Endothelial cell of umbilical vein (primary cell): ENCODE data around the gene IQCB1. TPM values are rescaled to one million over a fixed set of nuclear protein-coding genes. Genes with fewer than 3 reads are reported as not detected.

Experiments
- BruUV-seq: library from RNA; stranded (reverse); fragments of 400-500 nt; replicated peaks from 2 replicates; lab custom pipeline; 2021; lab: Mats Ljungman, UMichigan
- CTCF ChIA-PET: fragments of 300-600, 350-600 bp; sonication (Branson Sonifier 250); formaldehyde crosslinking; loops from one replicate; lab custom pipeline; 2021; ENCODE audit warnings: antibody characterized with exemption, inconsistent platforms; lab: Charles Lee
- POLR2A ChIA-PET: fragments of 300-600, 350-600 bp; sonication (Branson Sonifier 250); formaldehyde crosslinking; loops from one replicate; lab custom pipeline; 2021; ENCODE audit warnings: antibody characterized with exemption, inconsistent platforms; lab: Charles Lee
- DNase-seq: peaks from one replicate; pipeline ENCODE4 v3.0.0-alpha.2; 2011; ENCODE audit warnings: low read depth, low spot score
- FAIRE-seq: peaks from 2 replicates; lab custom pipeline; 2011; peaks lifted over from hg19 to GRCh38; lab: Jason Lieb, UNC
- H2AFZ ChIP-seq: 2 replicates; pipeline ENCODE4 v1.6.0; 2012; ENCODE audit warnings: low read depth, low read length, control low read depth, inconsistent platforms
- H3K27ac ChIP-seq: 2 replicates; pipeline ENCODE4 v1.5.1; 2011; ENCODE audit warnings: low read depth, mild to moderate bottlenecking, control low read depth, low read length, moderate library complexity; ENCODE audit not compliant: insufficient read depth
- H3K27me3 ChIP-seq, 2 experiments: 2 replicates each; pipeline versions ENCODE4 v1.6.0 to v1.6.1; 2011; ENCODE audit warnings: low read length in 2 of 2, mixed read lengths in 1 of 2; ENCODE audit not compliant: control insufficient read depth in 2 of 2, insufficient read depth in 2 of 2
- H3K36me3 ChIP-seq, 2 experiments: 2 replicates in 1 of 2; 3 replicates in 1 of 2; pipeline ENCODE4 v1.5.1; 2011; ENCODE audit warnings: low read length in 2 of 2, mild to moderate bottlenecking in 1 of 2, moderate library complexity in 1 of 2; ENCODE audit not compliant: control insufficient read depth in 2 of 2, insufficient read depth in 2 of 2; ENCODE audit errors: extremely low read depth in 1 of 2
- H3K4me1 ChIP-seq: 3 replicates; pipeline ENCODE4 v1.5.1; 2011; ENCODE audit warnings: mild to moderate bottlenecking, low read length; ENCODE audit not compliant: control insufficient read depth, insufficient read depth; ENCODE audit errors: extremely low read depth
- H3K4me2 ChIP-seq: 2 replicates; pipeline ENCODE4 v1.6.1; 2011; ENCODE audit warnings: low read length, control low read depth, mixed read lengths; ENCODE audit not compliant: insufficient read depth
- H3K4me3 ChIP-seq, 3 experiments: fragments of 200-600 bp in 1 of 3; sonication (generic), shearing (Covaris generic) in 1 of 3; replicated peaks in 1 of 3; 2 replicates each; pipeline ENCODE4 v1.5.1; 2011 to 2016; ENCODE audit warnings: control low read depth in 3 of 3, low read length in 3 of 3, mild to moderate bottlenecking in 2 of 3, inconsistent platforms in 1 of 3, low read depth in 1 of 3, moderate library complexity in 1 of 3; ENCODE audit not compliant: insufficient read depth in 1 of 3
- H3K79me2 ChIP-seq: 2 replicates; pipeline ENCODE4 v1.6.0; 2012; ENCODE audit warnings: low read length, inconsistent platforms; ENCODE audit not compliant: control insufficient read depth, insufficient read depth
- H3K9ac ChIP-seq: replicated peaks from 2 replicates; pipeline ENCODE3; 2011; ENCODE audit warnings: low read length, control low read depth; ENCODE audit not compliant: insufficient read depth; ENCODE audit errors: extremely low read depth
- H3K9me1 ChIP-seq: replicated peaks from 3 replicates; pipeline ENCODE4 v1.6.0; 2011; ENCODE audit warnings: mild to moderate bottlenecking, low read length; ENCODE audit not compliant: control insufficient read depth, insufficient read depth; ENCODE audit errors: extremely low read depth
- H3K9me3 ChIP-seq: replicated peaks from 2 replicates; pipeline ENCODE4 v1.5.1; 2012; ENCODE audit warnings: low read length, inconsistent platforms; ENCODE audit not compliant: control insufficient read depth, insufficient read depth
- H4K20me1 ChIP-seq: replicated peaks from 2 replicates; pipeline ENCODE3; 2011; ENCODE audit warnings: mild to moderate bottlenecking, low read length; ENCODE audit not compliant: control insufficient read depth, insufficient read depth; ENCODE audit errors: extremely low read depth
- CTCF ChIP-seq, 2 donors: IDR thresholded peaks; 1 replicate in 1 of 2; 2 replicates in 1 of 2; pipeline ENCODE4 v1.5.1; 2011; ENCODE audit warnings: low read length in 2 of 2, mild to moderate bottlenecking in 2 of 2, moderate library complexity in 2 of 2, control low read depth in 1 of 2, inconsistent platforms in 1 of 2, low read depth in 1 of 2; ENCODE audit not compliant: insufficient read depth in 1 of 2; ENCODE audit errors: extremely low read depth in 1 of 2
- EZH2 ChIP-seq: IDR thresholded peaks from 2 replicates; pipeline ENCODE4 v1.6.1; 2012; ENCODE audit warnings: borderline replicate concordance, low read depth, mild to moderate bottlenecking, moderate library complexity, low read length, inconsistent platforms; ENCODE audit not compliant: severe bottlenecking
- FOS ChIP-seq: IDR thresholded peaks from 2 replicates; pipeline ENCODE4 v1.6.1; 2011; ENCODE audit warnings: mild to moderate bottlenecking, low read length, moderate library complexity, borderline replicate concordance; ENCODE audit not compliant: insufficient read depth
- GATA2 ChIP-seq: IDR thresholded peaks from 2 replicates; pipeline ENCODE4 v1.7.0; 2011; ENCODE audit warnings: low read depth, mild to moderate bottlenecking, moderate library complexity, mixed read lengths, low read length; ENCODE audit not compliant: insufficient read length, insufficient read depth
- JUN ChIP-seq: IDR thresholded peaks from 2 replicates; pipeline ENCODE4 v1.6.1; 2011; ENCODE audit warnings: borderline replicate concordance, low read depth; ENCODE audit not compliant: insufficient read length, insufficient read depth
- MAX ChIP-seq: IDR thresholded peaks from 2 replicates; pipeline ENCODE4 v1.6.1; 2011; ENCODE audit not compliant: insufficient read depth, insufficient read length
- MYC ChIP-seq: IDR thresholded peaks from one replicate; pipeline ENCODE4 v1.6.1; 2011; ENCODE audit warnings: mild to moderate bottlenecking, low read depth, low read length
- POLR2A ChIP-seq: IDR thresholded peaks from 2 replicates; pipeline ENCODE4 v1.6.1; 2012; ENCODE audit warnings: low read depth, mild to moderate bottlenecking, control low read depth, low read length
- POLR2AphosphoS5 ChIP-seq: IDR thresholded peaks from 2 replicates; pipeline ENCODE4 v1.6.1; 2012; ENCODE audit warnings: low read depth, mild to moderate bottlenecking, control low read depth, low read length, moderate library complexity; ENCODE audit not compliant: insufficient read depth
- dilution Hi-C: fragments of 300-500 bp; cut with MboI; formaldehyde crosslinking; loops from one replicate; pipeline ENCODE4 v1.15.0; 2019; ENCODE audit warnings: low sequenced_read_pairs; ENCODE audit not compliant: extremely low pct_ligation_motif_present
- intact Hi-C: fragments of 100-400 bp; cut with micrococcal nuclease; formaldehyde crosslinking; loops from one replicate; pipeline ENCODE4 v1.10.0; 2022
- polyA plus RNA-seq, 4 experiments: library from polyadenylated mRNA; depleted of rRNA in 3 of 4; stranded (reverse) in 3 of 4; unstranded in 1 of 4; fragments of >200 nt; gene quantifications; 2 replicates each; pipeline versions ENCODE4 v1.2.1 to v1.2.3, GENCODE V29; 2011 to 2012; ENCODE audit warnings: missing spikeins in 1 of 4
- total RNA-seq: library from RNA; stranded (reverse); gene quantifications from 2 replicates; pipeline ENCODE4 v1.2.3, GENCODE V29; 2021

IQCB1 gene
- total and polyA plus RNA-seq, 2 donors (not counting 3 experiments of a cell fraction or from before 2014, with no cell fraction given): 9.9 to 22.0 TPM

GRCh38 chr3:121736112-121736511 lies 98.7 kb downstream of the IQCB1 start:
- no TSS peak for BruUV-seq
- Histone ChIP-seq H3K4me3 (no peak overlapping the region), H3K79me2 (peaks cover 56% of the 10 kb centered on the region), H3K9me1 (peaks cover 3% of the 10 kb centered on the region), H3K9ac (no peak overlapping the region), H3K9me3 (no peaks in the 10 kb centered on the region), H3K36me3 (no peaks in the 10 kb centered on the region), H2AFZ (no peak overlapping the region), H3K27ac (no peak overlapping the region), H3K4me2 (no peak overlapping the region), H3K27me3 (no peaks in the 10 kb centered on the region), H4K20me1 (peaks cover 9% of the 10 kb centered on the region), H3K4me1 (no peaks in the 10 kb centered on the region)
- ChIA-PET POLR2A (interaction anchor here (0.9 kb wide), 1 partner anchor 14 kb away, joined by 3 read pairs; the partner anchor contains the start of gene GOLGB1), CTCF (no interaction called here)
- FAIRE-seq (no peak), DNase-seq (no peak)
- dilution Hi-C loops (no loop called here), intact Hi-C loops (no loop called here)
- TF ChIP-seq GATA2 (no peak), FOS (no peak), MAX (no peak), JUN (no peak), CTCF (IDR thresholded peaks at IDR 0.05; ENCODE audit: extremely low read depth in 1 of 2, insufficient read depth in 1 of 2, low read depth in 1 of 2, low read length in 2 of 2) (no peak), POLR2AphosphoS5 (no peak), EZH2 (no peak), POLR2A (no peak), MYC (no peak)
